ENCODE measurements around the gene RNF130. TPM values are rescaled to one million over a fixed set of nuclear protein-coding genes. Genes with fewer than 3 reads are reported as not detected.

RNF130 gene
- total RNA-seq, 1 experiment from 2014 or later = 31.8 TPM

- H3K9me3 Mint-ChIP-seq (ENCODE audit: unreplicated experiment) = peaks cover 15% of the 10 kb centered on the region
- BruUV-seq (replicated peaks) = no TSS peak
- POLR2A ChIA-PET = interaction anchor here (0.9 kb wide), 1 partner anchor 23 kb away, joined by 3 read pairs; no protein-coding TSS in a partner anchor
- no peaks in the 10 kb centered on the region for H3K4me1 Mint-ChIP-seq (ENCODE audit: insufficient read depth, unreplicated experiment)
- H3K27me3 Mint-ChIP-seq (ENCODE audit: insufficient read depth, unreplicated experiment) = no peaks in the 10 kb centered on the region
- no peak for TF ChIP-seq CTCF (IDR thresholded peaks at IDR 0.05; ENCODE audit: unreplicated experiment)
- intact Hi-C loops (cut with micrococcal nuclease) = no loop called here
- no peak overlapping the region for H3K27ac Mint-ChIP-seq (ENCODE audit: low read depth, unreplicated experiment)
- CTCF ChIA-PET = interaction anchor here (0.5 to 1.2 kb wide), 2 partner anchors 24 to 635 kb away, joined by 3 to 4 read pairs; no protein-coding TSS in a partner anchor
- no peak overlapping the region for H3K4me3 Mint-ChIP-seq (ENCODE audit: unreplicated experiment)
- DNase-seq (ENCODE audit: unreplicated experiment) = no peak
- H3K36me3 Mint-ChIP-seq (ENCODE audit: insufficient read depth, unreplicated experiment) = no peaks in the 10 kb centered on the region
These were observed 31.1 kb upstream of the RNF130 start for GRCh38 chr5:180102636-180103035.

GRCh38 chr5:180101451-180102105 lies 30.0 kb upstream of the RNF130 start:
- ChIA-PET CTCF (interaction anchor here (0.7 to 1.2 kb wide), 3 partner anchors 10 to 26 kb away, joined by 3 to 5 read pairs (median 4); no protein-coding TSS in a partner anchor), POLR2A (interaction anchor here (0.8 kb wide), 1 partner anchor 58 kb away, joined by 5 read pairs; no protein-coding TSS in a partner anchor)
- BruUV-seq (replicated peaks) = no TSS peak
- DNase-seq (ENCODE audit: unreplicated experiment) = no peak
- Mint-ChIP-seq H3K27me3 (ENCODE audit: insufficient read depth, unreplicated experiment) (no peaks in the 10 kb centered on the region), H3K4me1 (ENCODE audit: insufficient read depth, unreplicated experiment) (no peaks in the 10 kb centered on the region), H3K27ac (ENCODE audit: low read depth, unreplicated experiment) (no peak overlapping the region), H3K9me3 (ENCODE audit: unreplicated experiment) (peaks cover 7% of the 10 kb centered on the region), H3K36me3 (ENCODE audit: insufficient read depth, unreplicated experiment) (no peaks in the 10 kb centered on the region), H3K4me3 (ENCODE audit: unreplicated experiment) (no peak overlapping the region)
- intact Hi-C loops (cut with micrococcal nuclease) = no loop called here
- TF ChIP-seq CTCF (IDR thresholded peaks at IDR 0.05; ENCODE audit: unreplicated experiment) = no peak

GRCh38 chr5:180100621-180101450 lies 29.3 kb upstream of the RNF130 start:
- no TSS peak for BruUV-seq (replicated peaks)
- Mint-ChIP-seq H3K4me3 (ENCODE audit: unreplicated experiment) (no peak overlapping the region), H3K9me3 (ENCODE audit: unreplicated experiment) (no peaks in the 10 kb centered on the region), H3K4me1 (ENCODE audit: insufficient read depth, unreplicated experiment) (no peaks in the 10 kb centered on the region), H3K27ac (ENCODE audit: low read depth, unreplicated experiment) (no peak overlapping the region), H3K36me3 (ENCODE audit: insufficient read depth, unreplicated experiment) (no peaks in the 10 kb centered on the region), H3K27me3 (ENCODE audit: insufficient read depth, unreplicated experiment) (no peaks in the 10 kb centered on the region)
- intact Hi-C loops (cut with micrococcal nuclease) = no loop called here
- ChIA-PET POLR2A (interaction anchor here (0.8 kb wide), 1 partner anchor 57 kb away, joined by 5 read pairs; no protein-coding TSS in a partner anchor), CTCF (interaction anchor here (1.2 kb wide), 1 partner anchor 10 kb away, joined by 5 read pairs; no protein-coding TSS in a partner anchor)
- DNase-seq (ENCODE audit: unreplicated experiment) = no peak
- TF ChIP-seq CTCF (IDR thresholded peaks at IDR 0.05; ENCODE audit: unreplicated experiment) = no peak

Data from MCF 10A (cell line).